ENCODE data around the gene DOK3.

DOK3 gene

DNA sequence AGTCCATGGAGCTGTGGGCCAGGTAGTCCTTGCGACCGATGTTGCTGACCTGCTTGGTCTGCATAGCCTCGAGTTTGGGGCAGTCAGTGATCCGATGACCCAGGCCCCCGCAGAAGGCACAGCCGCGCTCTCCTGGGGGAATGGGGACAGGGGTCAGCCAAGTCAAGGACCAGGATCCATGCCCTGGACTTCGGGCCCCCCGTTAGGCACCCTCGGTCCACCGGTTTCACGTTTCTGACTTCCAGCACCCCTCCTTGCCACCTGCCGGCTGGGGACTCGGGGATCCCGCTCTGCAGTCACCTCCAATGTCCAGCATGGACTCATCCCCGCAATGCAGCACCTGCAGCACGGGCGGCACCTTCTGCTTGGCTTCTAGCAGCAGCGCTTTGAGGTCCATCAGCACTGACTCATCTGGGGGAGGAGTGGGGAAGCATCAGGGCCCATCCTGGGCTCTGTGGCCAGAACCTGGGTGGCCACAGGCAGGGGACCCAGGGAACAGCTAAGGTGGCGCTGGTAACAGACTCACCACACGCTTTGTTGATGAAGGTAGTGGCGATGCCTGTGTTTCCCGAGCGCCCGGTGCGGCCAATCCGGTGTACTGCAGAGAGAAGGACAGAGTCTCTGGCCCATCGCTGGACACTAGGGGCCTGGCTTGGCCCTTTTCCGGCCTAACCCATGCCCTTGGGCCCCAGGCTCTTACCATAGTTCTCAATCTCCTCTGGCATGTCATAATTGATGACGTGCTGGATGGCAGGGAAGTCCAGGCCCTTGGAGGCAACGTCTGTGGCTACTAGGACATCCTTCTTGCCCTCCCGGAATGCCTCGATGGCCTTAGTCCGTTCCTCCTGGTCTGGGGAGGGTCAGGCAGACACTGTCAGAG lies 2.4 kb upstream of the DOK3 start:
- DNase-seq: no peak

DNA sequence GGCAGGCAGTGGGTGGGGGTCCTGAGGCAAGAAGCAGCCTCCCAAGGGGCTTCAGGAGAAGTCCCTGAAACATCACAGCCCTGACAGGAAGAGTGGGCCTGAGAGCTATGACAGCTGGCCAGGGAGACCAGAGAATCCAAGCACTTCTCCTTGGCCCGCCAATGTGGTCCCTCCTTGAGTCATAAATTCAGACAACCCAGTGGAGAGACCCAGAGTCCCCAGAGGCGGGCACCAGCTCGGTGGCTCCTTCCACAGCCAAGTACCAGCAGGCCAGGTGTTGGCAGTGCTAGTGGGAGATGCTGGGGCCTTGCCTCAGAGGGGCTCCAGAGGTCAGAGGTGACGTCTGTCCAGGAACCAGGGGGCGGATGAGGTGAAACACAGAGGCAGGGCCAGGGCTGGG lies 1.6 kb upstream of the DOK3 start:
- no peak for DNase-seq

DNA sequence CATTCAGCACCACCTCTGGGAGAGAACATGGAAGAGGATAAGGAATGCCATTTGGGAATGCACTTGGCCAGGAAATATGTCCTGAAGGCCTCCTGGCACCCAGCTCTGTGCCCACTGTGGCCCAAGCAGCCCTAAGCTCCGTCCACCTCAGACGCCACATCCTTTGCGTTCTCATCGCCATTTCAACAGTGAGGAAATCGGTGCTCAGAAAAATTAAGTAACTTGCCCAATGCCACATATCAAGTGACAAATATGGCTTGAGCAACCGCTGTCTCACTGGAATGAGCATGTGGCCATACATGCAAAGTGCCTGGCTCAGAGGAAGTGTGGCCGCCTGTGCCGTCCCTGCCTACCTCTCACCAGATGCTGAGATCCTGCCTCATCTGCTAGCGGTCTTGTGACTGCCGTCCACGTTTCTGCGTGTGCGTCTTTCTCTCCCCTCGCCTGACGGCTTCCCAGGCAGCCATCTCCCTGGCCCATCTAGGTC lies 984 bp upstream of the DOK3 start:
- DNase-seq: no peak

DNA sequence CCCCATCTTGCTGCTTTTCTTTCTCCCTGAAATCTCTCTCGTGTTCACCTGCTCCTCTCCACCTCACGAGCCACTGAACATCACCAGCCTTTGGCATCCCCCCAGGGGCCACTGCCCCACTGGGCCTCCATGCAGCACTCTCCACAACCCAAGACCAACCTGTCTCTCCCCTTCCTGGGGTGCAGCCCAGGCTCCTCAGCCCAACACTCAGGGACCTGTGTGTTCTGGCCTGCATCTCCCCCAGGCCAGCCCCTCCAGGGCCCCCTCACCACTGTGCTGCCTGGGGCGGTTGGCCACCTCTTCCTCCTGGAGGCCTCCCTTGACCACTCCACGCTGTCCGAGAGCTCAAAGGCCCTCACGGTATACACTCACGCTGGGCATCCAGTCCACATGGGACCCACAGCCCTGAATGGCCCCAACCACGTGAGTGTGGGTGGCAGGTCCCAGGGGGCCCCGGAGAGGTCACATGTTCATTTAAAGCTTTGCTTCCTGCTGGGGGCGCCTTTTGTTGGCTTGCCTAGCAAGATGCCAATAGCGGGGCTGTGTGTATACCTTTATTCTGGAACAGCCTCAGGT lies 453 bp upstream of the DOK3 start:
- DNase-seq: no peak

DNA sequence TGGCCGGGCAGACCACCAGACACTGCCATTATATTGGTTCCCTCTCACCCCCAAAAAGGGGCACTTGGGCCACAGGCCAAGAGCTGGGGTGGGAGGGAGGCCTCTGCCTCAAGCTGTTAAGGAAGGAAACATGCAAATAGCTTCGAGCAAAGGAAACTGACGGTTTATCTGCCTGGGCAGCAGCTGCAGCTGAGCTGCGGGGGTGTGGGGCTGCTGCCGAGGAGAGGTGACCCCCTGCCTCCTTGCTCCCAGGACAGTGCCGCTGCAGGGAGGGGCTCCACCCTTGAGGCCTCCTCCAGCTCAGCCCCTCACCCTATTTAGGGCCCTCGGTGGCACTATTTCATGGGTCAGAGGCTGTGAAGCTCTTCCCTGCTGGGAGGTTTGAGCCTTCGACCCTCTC lies 789 bp downstream of the DOK3 start:
- DNase-seq: peak; percentile 23

GRCh38 chr5:177508221-177508611 lies 1.4 kb downstream of the DOK3 start:
- no peak for DNase-seq

DNA sequence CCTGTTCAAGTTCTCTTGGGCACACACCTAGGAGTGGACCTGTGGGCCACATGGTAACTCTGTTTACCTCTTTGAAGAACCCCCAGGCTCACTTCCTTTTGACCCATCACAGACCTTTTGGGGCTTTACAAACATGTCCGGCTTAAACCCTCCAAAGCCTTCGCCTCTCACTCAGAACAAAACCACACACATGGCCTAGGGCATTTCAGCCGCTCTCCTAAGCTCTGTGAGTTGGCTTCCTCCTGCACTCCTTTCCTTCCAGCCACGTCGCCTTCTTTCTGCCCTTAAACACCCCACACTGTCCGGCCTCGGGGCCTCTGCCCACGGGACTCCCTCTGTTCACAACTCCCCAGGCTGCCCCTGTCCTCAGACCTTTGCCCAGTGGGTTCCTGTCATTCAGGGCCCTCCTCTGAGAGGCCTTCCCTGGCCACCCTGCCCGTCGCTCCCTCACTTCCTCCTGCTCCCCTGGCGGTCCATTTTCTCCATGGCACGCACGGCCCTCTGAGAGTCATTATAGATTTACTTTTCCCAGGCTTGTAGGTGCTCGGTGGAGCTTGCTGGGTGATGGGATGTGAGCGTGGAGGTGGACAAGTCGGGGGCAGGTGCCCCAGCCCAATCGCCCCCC lies 1.9 kb downstream of the DOK3 start:
- DNase-seq: no peak

DNA sequence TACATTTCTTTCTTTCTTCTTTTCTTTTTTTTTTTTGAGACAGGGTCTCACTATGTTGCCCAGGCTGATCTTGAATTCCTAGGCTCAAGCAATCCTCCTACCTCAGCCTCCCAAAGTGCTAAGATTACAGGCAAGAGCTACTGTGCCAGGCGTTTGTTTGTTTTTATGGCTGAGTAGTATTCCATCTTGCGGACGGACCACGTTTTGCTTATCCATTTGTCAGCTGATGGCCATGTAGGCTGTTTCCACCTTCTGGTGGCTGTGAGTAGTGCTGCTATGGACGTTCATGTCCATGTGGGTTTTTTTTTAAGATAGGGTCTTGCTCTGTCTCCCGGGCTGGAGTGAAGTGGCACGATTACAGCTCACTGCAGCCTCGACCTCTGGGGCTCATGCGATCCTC lies 2.5 kb downstream of the DOK3 start:
- DNase-seq: no peak

DNA sequence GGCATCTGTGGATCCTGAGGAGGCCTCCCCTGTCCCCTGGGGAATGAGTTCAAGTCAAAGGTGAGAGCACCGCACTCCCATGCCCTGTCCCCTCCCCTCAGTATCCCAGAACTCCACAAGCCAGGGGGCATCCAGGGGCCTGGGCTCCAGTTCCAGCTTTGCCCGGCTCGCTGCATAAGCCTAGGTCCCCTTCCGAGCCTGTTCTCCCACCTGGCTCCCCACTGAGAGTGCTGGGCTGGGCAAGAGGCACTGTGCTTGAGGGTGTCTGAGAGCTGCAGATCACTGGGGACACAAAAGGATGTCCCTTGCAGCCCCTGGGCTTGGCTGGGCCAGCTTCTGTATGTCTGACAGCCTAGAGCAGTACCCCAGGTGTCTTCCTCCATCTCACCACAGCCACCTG lies 4.6 kb downstream of the DOK3 start:
- no peak for DNase-seq

GRCh38 chr5:177504086-177505056 lies 5.3 kb downstream of the DOK3 start:
- DNase-seq: no peak

- DNase-seq: no peak
These were observed 6.1 kb downstream of the DOK3 start for GRCh38 chr5:177503351-177504085.

- no peak for DNase-seq
These were observed 6.7 kb downstream of the DOK3 start for GRCh38 chr5:177502886-177503285.

- DNase-seq: no peak
These were observed 7.5 kb downstream of the DOK3 start for GRCh38 chr5:177501874-177502678.

DNA sequence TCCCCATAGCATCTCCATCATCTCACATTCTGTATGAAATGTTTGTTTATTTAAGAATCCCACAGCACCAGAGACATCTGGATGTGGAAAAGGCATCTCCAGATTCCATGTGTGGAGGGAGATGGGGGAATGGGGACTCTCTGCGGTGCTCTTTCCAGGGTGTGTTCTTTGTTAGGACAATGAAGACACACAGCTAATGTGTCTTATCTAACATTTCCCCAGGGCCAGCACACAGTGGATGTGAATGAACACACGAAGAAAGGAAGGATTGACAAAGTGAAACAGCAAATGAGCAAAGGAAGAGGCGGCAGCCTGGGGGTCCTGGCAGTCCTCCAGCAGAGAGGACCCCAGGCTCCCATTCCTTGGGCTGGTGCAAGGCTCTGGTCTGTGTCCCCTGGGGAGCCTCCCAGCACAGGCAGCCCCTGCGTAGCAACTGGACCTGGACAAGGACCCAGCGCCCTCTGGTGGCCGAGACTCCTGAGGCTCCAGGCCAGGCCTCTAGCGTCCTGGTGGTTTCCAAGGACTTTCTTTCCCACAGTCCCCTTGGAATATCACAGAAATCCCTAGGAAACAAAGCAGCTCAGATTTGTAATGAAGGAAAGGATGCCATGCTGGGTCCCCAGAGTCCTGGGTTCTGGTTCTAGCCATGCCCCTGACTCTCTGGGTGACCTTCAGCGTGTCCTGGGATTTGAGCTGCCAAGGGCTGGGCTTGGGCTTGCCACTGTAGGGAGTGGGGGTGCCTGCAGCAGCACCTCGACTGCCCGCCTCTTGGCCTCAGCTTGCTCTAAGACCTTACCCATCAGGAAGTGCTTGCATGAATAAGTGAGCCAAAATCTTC lies 8.7 kb downstream of the DOK3 start:
- DNase-seq: peak; percentile 88

DNA sequence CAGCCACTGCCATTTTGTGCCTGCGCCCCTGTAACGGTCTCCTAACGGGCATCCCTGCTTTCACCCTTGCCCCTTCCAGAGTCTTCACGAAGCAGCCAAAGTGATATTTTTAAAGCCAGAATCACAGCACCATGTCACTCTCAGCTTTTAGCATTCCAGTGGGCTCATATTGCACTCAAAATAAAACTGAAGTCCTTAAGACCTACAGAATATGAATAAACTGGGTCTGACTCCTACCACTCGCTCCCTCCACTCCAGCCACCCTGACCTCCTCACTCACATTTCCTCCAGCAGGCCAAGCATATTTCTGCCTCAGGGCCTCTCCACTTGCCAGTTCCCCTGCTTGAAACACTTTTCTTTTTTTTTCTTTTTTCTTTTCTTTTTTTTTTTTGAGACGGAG lies 9.8 kb downstream of the DOK3 start:
- DNase-seq: no peak

- peak; percentile 57 for DNase-seq
These were observed 11.4 kb downstream of the DOK3 start for GRCh38 chr5:177498013-177498787.

GRCh38 chr5:177497292-177498012 lies 12.2 kb downstream of the DOK3 start, which contains the start of gene PDLIM7:
Gene PDLIM7, minus strand, starts transcription at chr5:177497604. Its CDS starts 1,092 bp downstream, at chr5:177496512.
- peak; percentile 99 for DNase-seq

GRCh38 chr5:177496727-177497291 lies 12.8 kb downstream of the DOK3 start:
- peak; percentile 90 for DNase-seq

All from OCI-M1 (cell line).